ENCODE results near the gene OR5C1. TPM values are rescaled to one million over a fixed set of nuclear protein-coding genes. Genes with fewer than 3 reads are reported as not detected.

OR5C1 gene
- total RNA-seq, 1 donor from 2014 or later: not detected

DNA sequence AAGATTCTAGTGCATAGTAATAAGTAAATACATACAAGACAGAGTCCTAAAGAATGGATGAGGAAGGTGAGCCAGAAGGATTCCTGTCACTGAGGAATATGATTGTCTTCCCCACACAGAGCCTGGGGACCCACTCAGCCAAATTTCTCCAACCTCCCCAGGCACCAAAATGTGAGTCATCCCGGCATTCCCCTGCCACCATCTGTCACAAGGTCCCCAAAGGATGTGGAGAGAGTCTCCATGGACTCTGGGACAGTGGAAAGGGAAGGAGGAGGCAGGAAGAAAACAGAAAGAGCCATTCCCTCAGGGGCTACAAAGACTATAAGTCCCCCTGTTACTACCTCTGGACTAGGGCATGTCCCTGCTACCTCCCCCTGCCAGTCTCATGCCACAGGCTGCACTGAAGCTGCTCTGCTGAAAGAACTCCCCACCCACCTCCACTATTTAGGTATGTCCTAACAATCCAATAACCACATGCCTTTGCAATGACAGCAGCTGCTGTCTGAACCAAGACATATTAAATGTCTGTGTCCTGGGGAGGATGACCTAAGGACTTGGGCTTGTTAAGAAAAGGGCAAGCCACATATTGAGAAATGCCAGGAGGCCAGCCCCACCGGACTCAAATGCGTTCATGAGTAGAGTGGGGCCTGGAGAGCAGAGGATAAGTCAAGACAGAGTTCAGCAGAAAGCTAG is 10.7 kb upstream of the OR5C1 start:
- H3K27me3 Mint-ChIP-seq (ENCODE audit: unreplicated experiment): peaks cover 20% of the 10 kb centered on the region
- no peak overlapping the region for H3K27ac Mint-ChIP-seq (ENCODE audit: unreplicated experiment)
- no peaks in the 10 kb centered on the region for H3K36me3 Mint-ChIP-seq (ENCODE audit: unreplicated experiment)
- peaks cover 2% of the 10 kb centered on the region for H3K9me3 Mint-ChIP-seq (ENCODE audit: unreplicated experiment)
- no peak overlapping the region for H3K4me3 Mint-ChIP-seq (ENCODE audit: unreplicated experiment)
- DNase-seq (ENCODE audit: extremely low spot score, unreplicated experiment): no peak
- TF ChIP-seq, protein P1, sequence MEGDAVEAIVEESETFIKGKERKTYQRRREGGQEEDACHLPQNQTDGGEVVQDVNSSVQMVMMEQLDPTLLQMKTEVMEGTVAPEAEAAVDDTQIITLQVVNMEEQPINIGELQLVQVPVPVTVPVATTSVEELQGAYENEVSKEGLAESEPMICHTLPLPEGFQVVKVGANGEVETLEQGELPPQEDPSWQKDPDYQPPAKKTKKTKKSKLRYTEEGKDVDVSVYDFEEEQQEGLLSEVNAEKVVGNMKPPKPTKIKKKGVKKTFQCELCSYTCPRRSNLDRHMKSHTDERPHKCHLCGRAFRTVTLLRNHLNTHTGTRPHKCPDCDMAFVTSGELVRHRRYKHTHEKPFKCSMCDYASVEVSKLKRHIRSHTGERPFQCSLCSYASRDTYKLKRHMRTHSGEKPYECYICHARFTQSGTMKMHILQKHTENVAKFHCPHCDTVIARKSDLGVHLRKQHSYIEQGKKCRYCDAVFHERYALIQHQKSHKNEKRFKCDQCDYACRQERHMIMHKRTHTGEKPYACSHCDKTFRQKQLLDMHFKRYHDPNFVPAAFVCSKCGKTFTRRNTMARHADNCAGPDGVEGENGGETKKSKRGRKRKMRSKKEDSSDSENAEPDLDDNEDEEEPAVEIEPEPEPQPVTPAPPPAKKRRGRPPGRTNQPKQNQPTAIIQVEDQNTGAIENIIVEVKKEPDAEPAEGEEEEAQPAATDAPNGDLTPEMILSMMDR (IDR thresholded peaks at IDR 0.05): no peak
- no peaks in the 10 kb centered on the region for H3K4me1 Mint-ChIP-seq (ENCODE audit: unreplicated experiment)

DNA sequence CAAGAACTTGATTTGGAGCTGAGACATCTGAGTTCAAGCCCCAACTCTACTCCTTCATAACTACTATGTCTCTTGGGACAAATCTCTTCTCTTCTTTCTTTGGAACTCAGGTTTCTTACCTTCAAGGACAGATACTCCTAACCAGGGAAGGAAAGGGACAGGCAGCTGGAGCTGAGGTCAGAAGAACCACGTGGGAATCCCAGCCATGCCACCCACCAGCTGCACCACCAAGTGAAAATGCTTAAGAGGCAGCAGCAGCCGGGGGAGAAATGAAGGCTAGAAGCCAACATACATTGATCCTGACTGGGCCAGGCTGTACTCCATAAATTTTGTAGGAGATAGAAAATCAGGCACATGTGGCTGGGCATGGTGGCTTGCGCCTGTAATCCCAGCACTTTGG is 9.6 kb upstream of the OR5C1 start:
- no peaks in the 10 kb centered on the region for H3K9me3 Mint-ChIP-seq (ENCODE audit: unreplicated experiment)
- H3K27ac Mint-ChIP-seq (ENCODE audit: unreplicated experiment): no peak overlapping the region
- peaks cover 25% of the 10 kb centered on the region for H3K27me3 Mint-ChIP-seq (ENCODE audit: unreplicated experiment)
- no peaks in the 10 kb centered on the region for H3K36me3 Mint-ChIP-seq (ENCODE audit: unreplicated experiment)
- TF ChIP-seq, protein P1 (IDR thresholded peaks at IDR 0.05): no peak
- no peak overlapping the region for H3K4me3 Mint-ChIP-seq (ENCODE audit: unreplicated experiment)
- H3K4me1 Mint-ChIP-seq (ENCODE audit: unreplicated experiment): no peaks in the 10 kb centered on the region
- DNase-seq (ENCODE audit: extremely low spot score, unreplicated experiment): no peak

DNA sequence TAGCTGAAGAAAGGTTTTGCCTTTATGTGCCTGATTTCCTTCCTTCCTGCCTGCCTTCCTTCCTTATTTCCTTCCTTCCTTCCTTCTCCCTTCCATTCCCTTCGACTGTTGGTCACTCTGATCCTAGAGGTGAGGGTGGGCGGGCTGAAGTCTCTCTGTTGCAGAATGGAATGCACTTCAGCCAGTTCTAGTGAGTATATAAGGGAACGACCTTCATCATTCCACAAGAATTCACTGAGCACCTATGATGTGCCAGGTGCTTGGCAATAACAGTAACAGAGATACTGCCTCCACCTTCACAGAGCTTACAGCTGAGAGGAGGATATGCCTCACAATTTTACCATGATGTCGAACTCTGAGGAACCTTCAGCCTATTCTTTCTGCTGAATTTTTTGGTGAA is 8.7 kb upstream of the OR5C1 start:
- no peaks in the 10 kb centered on the region for H3K4me1 Mint-ChIP-seq (ENCODE audit: unreplicated experiment)
- no peak overlapping the region for H3K27ac Mint-ChIP-seq (ENCODE audit: unreplicated experiment)

GRCh38 chr9:122781671-122782070 is 7.1 kb upstream of the OR5C1 start:
- no peak for DNase-seq (ENCODE audit: extremely low spot score, unreplicated experiment)
- H3K9me3 Mint-ChIP-seq (ENCODE audit: unreplicated experiment): no peaks in the 10 kb centered on the region
- TF ChIP-seq, protein P1 (IDR thresholded peaks at IDR 0.05): no peak
- no peaks in the 10 kb centered on the region for H3K4me1 Mint-ChIP-seq (ENCODE audit: unreplicated experiment)
- H3K36me3 Mint-ChIP-seq (ENCODE audit: unreplicated experiment): no peaks in the 10 kb centered on the region
- peaks cover 29% of the 10 kb centered on the region for H3K27me3 Mint-ChIP-seq (ENCODE audit: unreplicated experiment)
- H3K27ac Mint-ChIP-seq (ENCODE audit: unreplicated experiment): no peak overlapping the region
- no peak overlapping the region for H3K4me3 Mint-ChIP-seq (ENCODE audit: unreplicated experiment)

More for the DNA sequence above, 8.7 kb upstream of the OR5C1 start:
- Mint-ChIP-seq H3K27me3 (ENCODE audit: unreplicated experiment) (peaks cover 29% of the 10 kb centered on the region), H3K36me3 (ENCODE audit: unreplicated experiment) (no peaks in the 10 kb centered on the region), H3K4me3 (ENCODE audit: unreplicated experiment) (no peak overlapping the region), H3K9me3 (ENCODE audit: unreplicated experiment) (no peaks in the 10 kb centered on the region)
- TF ChIP-seq, protein P1 (IDR thresholded peaks at IDR 0.05): no peak
- DNase-seq (ENCODE audit: extremely low spot score, unreplicated experiment): no peak

GRCh38 chr9:122785269-122785668 is 3.5 kb upstream of the OR5C1 start:
- no peak overlapping the region for H3K27ac Mint-ChIP-seq (ENCODE audit: unreplicated experiment)
- TF ChIP-seq, protein P1 (IDR thresholded peaks at IDR 0.05): no peak
- H3K27me3 Mint-ChIP-seq (ENCODE audit: unreplicated experiment): peaks cover 18% of the 10 kb centered on the region
- DNase-seq (ENCODE audit: extremely low spot score, unreplicated experiment): no peak
- no peak overlapping the region for H3K4me3 Mint-ChIP-seq (ENCODE audit: unreplicated experiment)
- H3K36me3 Mint-ChIP-seq (ENCODE audit: unreplicated experiment): no peaks in the 10 kb centered on the region
- H3K9me3 Mint-ChIP-seq (ENCODE audit: unreplicated experiment): no peaks in the 10 kb centered on the region
- no peaks in the 10 kb centered on the region for H3K4me1 Mint-ChIP-seq (ENCODE audit: unreplicated experiment)

Data from osteocyte (in vitro differentiated cells).